H1 (cell line): ENCODE data around the gene ADIRF.

Experiments
- CTCF ChIP-seq, 3 experiments: IDR thresholded peaks; 1 replicate in 2 of 3; 2 replicates in 1 of 3; pipeline versions ENCODE4 v1.5.1 to v1.6.1; 2011; ENCODE audit warnings: low read length in 3 of 3, mild to moderate bottlenecking in 3 of 3, inconsistent platforms in 2 of 3, low read depth in 1 of 3, moderate library complexity in 1 of 3; ENCODE audit not compliant: insufficient read depth in 1 of 3; ENCODE audit errors: control extremely low read depth in 1 of 3
- TAF1 ChIP-seq: IDR thresholded peaks from 2 replicates; pipeline ENCODE4 v1.6.1; 2011; ENCODE audit warnings: mild to moderate bottlenecking, low read depth, low read length
- YY1 ChIP-seq: IDR thresholded peaks from 2 replicates; pipeline ENCODE4 v1.6.1; 2011; ENCODE audit warnings: low read depth, mild to moderate bottlenecking, low read length

GRCh38 chr10:87000491-87000890 is 32.2 kb downstream of the ADIRF start:
- no peak for TF ChIP-seq YY1
- TF ChIP-seq TAF1, result no peak
- no peak for TF ChIP-seq CTCF (IDR thresholded peaks at IDR 0.05; ENCODE audit: control extremely low read depth in 1 of 3, insufficient read depth in 1 of 3, low read depth in 1 of 3, low read length in 3 of 3)
